HepG2 (cell line): Measurements from ENCODE around the gene ADAMTS8. TPM values are rescaled to one million over a fixed set of nuclear protein-coding genes. Genes with fewer than 3 reads are reported as not detected.

Experiments
- ATAC-seq: fragments of 200-7000 bp; cut with Tn5 transposase; 3 replicates; pipeline ENCODE4 v1.9.1; 2020; ENCODE audit warnings: mild to moderate bottlenecking, moderate library complexity
- BruUV-seq: library from RNA; stranded (reverse); fragments of 400-500 nt; replicated peaks from 2 replicates; lab custom pipeline; 2021; lab: Mats Ljungman, UMichigan
- CTCF ChIA-PET: fragments of 300-600 bp; formaldehyde crosslinking; extraction: SDS; loops from one replicate; lab custom pipeline; 2021; ENCODE audit warnings: low total read pairs, inconsistent platforms, low intra/inter-chr PET ratio; lab: Yijun Ruan, JAX
- POLR2A ChIA-PET: fragments of 350-600 bp; sonication (Branson Sonifier 250); formaldehyde crosslinking; loops from one replicate; lab custom pipeline; 2020; ENCODE audit warnings: antibody characterized with exemption, inconsistent platforms; lab: Yijun Ruan, JAX
- DNase-seq: peaks from one replicate; pipeline ENCODE4 v3.0.0-alpha.2; 2015; ENCODE audit warnings: low spot score
- FAIRE-seq: peaks from 3 replicates; lab custom pipeline; 2011; peaks lifted over from hg19 to GRCh38; lab: Jason Lieb, UNC
- H2AFZ ChIP-seq: one replicate; pipeline ENCODE4 v1.6.1; 2011; ENCODE audit warnings: low read length, inconsistent platforms
- H3K27ac ChIP-seq: fragments of 300-600 bp; 3 replicates; pipeline ENCODE4 v1.8.0; 2011; ENCODE audit warnings: mixed run types, mild to moderate bottlenecking, mixed read lengths, low read length, inconsistent platforms; ENCODE audit not compliant: insufficient read depth; ENCODE audit errors: extremely low read length
- H3K27me3 ChIP-seq, 2 experiments: fragments of 200-600 bp in 1 of 2; 2 replicates in 1 of 2; 3 replicates in 1 of 2; pipeline versions ENCODE4 v1.6.0 to v1.8.0; 2011; ENCODE audit warnings: low read length in 2 of 2, mild to moderate bottlenecking in 2 of 2, moderate library complexity in 2 of 2, inconsistent platforms in 1 of 2; ENCODE audit not compliant: insufficient read depth in 2 of 2, control insufficient read depth in 1 of 2
- H3K36me3 ChIP-seq, 2 experiments: fragments of 200-600 bp in 1 of 2; replicated peaks in 1 of 2; 2 replicates in 1 of 2; 3 replicates in 1 of 2; pipeline versions ENCODE4 v1.5.1 to v1.8.0; 2011; ENCODE audit warnings: low read length in 2 of 2, inconsistent platforms in 1 of 2; ENCODE audit not compliant: insufficient read depth in 2 of 2, control insufficient read depth in 1 of 2
- H3K4me1 ChIP-seq: 2 replicates; pipeline ENCODE4 v1.5.1; 2012; ENCODE audit warnings: low read length, inconsistent platforms; ENCODE audit not compliant: insufficient read depth
- H3K4me2 ChIP-seq: 2 replicates; pipeline ENCODE4 v1.6.0; 2011; ENCODE audit warnings: low read depth, low read length, inconsistent platforms
- H3K4me3 ChIP-seq, 3 experiments: fragments of 200-600 bp in 1 of 3; sonication (generic), shearing (Covaris generic) in 1 of 3; replicated peaks in 1 of 3; 2 replicates each; pipeline ENCODE4 v1.5.1; 2011 to 2016; ENCODE audit warnings: low read length in 3 of 3, inconsistent platforms in 2 of 3, low read depth in 2 of 3, mild to moderate bottlenecking in 2 of 3, control low read depth in 1 of 3, mixed read lengths in 1 of 3; ENCODE audit not compliant: insufficient read depth in 1 of 3
- H3K79me2 ChIP-seq: one replicate; pipeline ENCODE4 v1.6.1; 2011; ENCODE audit warnings: low read length, inconsistent platforms; ENCODE audit not compliant: insufficient read depth
- H3K9ac ChIP-seq: 2 replicates; pipeline ENCODE4 v1.6.0; 2011; ENCODE audit warnings: mild to moderate bottlenecking, low read depth, low read length, inconsistent platforms; ENCODE audit not compliant: insufficient read depth
- H3K9me3 ChIP-seq: 2 replicates; pipeline ENCODE4 v1.5.1; 2012; ENCODE audit warnings: mild to moderate bottlenecking, low read length
- H4K20me1 ChIP-seq: 2 replicates; pipeline ENCODE4 v1.6.0; 2011; ENCODE audit warnings: inconsistent platforms, mild to moderate bottlenecking, low read length, moderate library complexity; ENCODE audit not compliant: insufficient read depth
- CHD4 ChIP-seq: fragments of 200-600 bp; sonication (generic); IDR thresholded peaks from 2 replicates; pipeline ENCODE4 v1.7.0; 2017; ENCODE audit warnings: mild to moderate bottlenecking, low read length, borderline replicate concordance
- DPF2 ChIP-seq: sonication (generic); formaldehyde crosslinking; IDR thresholded peaks from 2 replicates; pipeline ENCODE4 v1.4.0; 2020; ENCODE audit warnings: mild to moderate bottlenecking, low read depth, missing genetic modification reagents, borderline replicate concordance
- HMG20B ChIP-seq: conservative IDR thresholded peaks from 2 replicates; pipeline ENCODE4 v1.6.1; 2016; ENCODE audit warnings: missing genetic modification reagents, missing compliant biosample characterization
- HNRNPH1 ChIP-seq: fragments of 200-400 bp; formaldehyde crosslinking; optimal IDR thresholded peaks from 2 replicates; pipeline ENCODE3; 2017; ENCODE audit warnings: mild to moderate bottlenecking, low read depth, low read length
- IRF1 ChIP-seq: sonication (generic); formaldehyde crosslinking; IDR thresholded peaks from 2 replicates; pipeline ENCODE4 v1.4.0; 2020; ENCODE audit warnings: low read depth, mild to moderate bottlenecking, missing genetic modification reagents
- LCORL ChIP-seq, 2 experiments: fragments of 450-650 bp in 1 of 2; sonication (generic) in 1 of 2; formaldehyde crosslinking in 1 of 2; IDR thresholded peaks; 2 replicates each; pipeline versions ENCODE4 v1.5.0 to v1.6.1; 2017 to 2020; ENCODE audit warnings: antibody characterized with exemption in 1 of 2, missing genetic modification reagents in 1 of 2
- LRRFIP1 ChIP-seq: sonication (generic); formaldehyde crosslinking; conservative IDR thresholded peaks from 2 replicates; pipeline ENCODE4 v1.4.0; 2020; ENCODE audit warnings: missing genetic modification reagents
- MTF1 ChIP-seq: sonication (generic); formaldehyde crosslinking; IDR thresholded peaks from 2 replicates; pipeline ENCODE4 v1.5.0; 2020; ENCODE audit warnings: missing genetic modification reagents
- RARA ChIP-seq: IDR thresholded peaks from 2 replicates; pipeline ENCODE4 v1.6.1; 2016; ENCODE audit warnings: missing genetic modification reagents, missing compliant biosample characterization
- RBFOX2 ChIP-seq: fragments of 200-400 bp; formaldehyde crosslinking; IDR thresholded peaks from 2 replicates; pipeline ENCODE4 v1.6.1; 2017; ENCODE audit warnings: low read depth, mild to moderate bottlenecking, low read length
- REPIN1 ChIP-seq: sonication (generic); formaldehyde crosslinking; IDR thresholded peaks from 2 replicates; pipeline ENCODE4 v1.8.0; 2022; ENCODE audit warnings: missing genetic modification reagents, low read depth, mild to moderate bottlenecking, borderline replicate concordance
- XRCC5 ChIP-seq: fragments of 200-400 bp; formaldehyde crosslinking; optimal IDR thresholded peaks from 2 replicates; pipeline ENCODE3; 2017; ENCODE audit warnings: mild to moderate bottlenecking, low read length
- ZBTB46 ChIP-seq: sonication (generic); formaldehyde crosslinking; IDR thresholded peaks from 2 replicates; pipeline ENCODE4 v1.4.0; 2020; ENCODE audit warnings: mild to moderate bottlenecking, missing genetic modification reagents, borderline replicate concordance
- ZMYM3 ChIP-seq: sonication (generic); formaldehyde crosslinking; IDR thresholded peaks from 2 replicates; pipeline ENCODE4 v1.5.1; 2020; ENCODE audit warnings: mild to moderate bottlenecking, missing genetic modification reagents
- ZNF3 ChIP-seq: IDR thresholded peaks from 2 replicates; pipeline ENCODE4 v1.7.0; 2017; ENCODE audit warnings: inconsistent platforms
- ZNF383 ChIP-seq: sonication (generic); formaldehyde crosslinking; IDR thresholded peaks from 2 replicates; pipeline ENCODE4 v1.4.0; 2020; ENCODE audit warnings: missing genetic modification reagents, mild to moderate bottlenecking, borderline replicate concordance
- ZNF546 ChIP-seq: sonication (generic); formaldehyde crosslinking; conservative IDR thresholded peaks from 2 replicates; pipeline ENCODE4 v1.8.1; 2023; ENCODE audit warnings: mild to moderate bottlenecking, missing genetic modification reagents
- ZNF891 ChIP-seq: sonication (generic); formaldehyde crosslinking; IDR thresholded peaks from 2 replicates; pipeline ENCODE4 v1.5.0; 2020; ENCODE audit warnings: mild to moderate bottlenecking, missing genetic modification reagents
- whole genome bisulfite sequencing: methylation state at CpG from one replicate; pipeline ENCODE4 v1.1.6; 2017; ENCODE audit warnings: low lambda C conversion rate; 5-methylcytosine and 5-hydroxymethylcytosine counted together
- in situ Hi-C: cut with HindIII; loops from 2 replicates; pipeline ENCODE4 v1.10.0; 2017; ENCODE audit warnings: low pct_unique_long_range_greater_than_20kb; ENCODE audit not compliant: extremely low pct_ligation_motif_present
- intact Hi-C: fragments of 100-400 bp; cut with micrococcal nuclease; formaldehyde crosslinking; loops from one replicate; pipeline ENCODE4 v1.10.0; 2022; ENCODE audit not compliant: unreplicated experiment
- polyA plus RNA-seq, 8 experiments: library from polyadenylated mRNA; depleted of rRNA in 3 of 8; stranded (reverse) in 7 of 8; unstranded in 1 of 8; fragments of >200 nt; fragmentation: Illumina TruSeq in 4 of 8; extraction: Trizol in 4 of 8; gene quantifications; 2 replicates each; pipeline versions ENCODE4 v1.2.1 to v1.2.3, GENCODE V29; 2011 to 2016; ENCODE audit warnings: low read depth in 4 of 8, missing spikeins in 1 of 8, mixed read lengths in 1 of 8; ENCODE audit not compliant: insufficient read depth in 1 of 8
- total RNA-seq, 5 experiments: library from RNA; depleted of rRNA; stranded (reverse); fragments of >200 nt; fragmentation: Illumina TruSeq; extraction: Trizol; gene quantifications; 2 replicates each; pipeline ENCODE4 v1.2.3, GENCODE V29; 2016; ENCODE audit warnings: low read depth in 1 of 5

Gene ADAMTS8
- total and polyA plus RNA-seq, 2 of the 13 experiments (the other 11 are each of a cell fraction or from before 2014, with no cell fraction given) = not detected

GRCh38 chr11:130437848-130438247, 9.4 kb upstream of the ADAMTS8 start:
- POLR2A ChIA-PET = no interaction called here
- CTCF ChIA-PET = no interaction called here
- no peaks in the 10 kb centered on the region for H3K36me3 ChIP-seq
- ATAC-seq (no peak), DNase-seq (no peak), FAIRE-seq (no peak)
- TF ChIP-seq HNRNPH1 = no peak
- no peak for TF ChIP-seq HMG20B (CRISPR knock-in tag)
- no peak for TF ChIP-seq XRCC5
- TF ChIP-seq ZNF3 = no peak
- no peak for TF ChIP-seq RARA
- no peak for TF ChIP-seq RBFOX2
- TF ChIP-seq ZMYM3 (CRISPR knock-in tag) = no peak
- TF ChIP-seq ZNF891 = no peak
- no peak for TF ChIP-seq DPF2
- no peak for TF ChIP-seq IRF1 (CRISPR knock-in tag)
- no peak for TF ChIP-seq LRRFIP1 (CRISPR knock-in tag)
- TF ChIP-seq ZNF383 (CRISPR knock-in tag) = no peak
- TF ChIP-seq CHD4 = no peak
- TF ChIP-seq ZBTB46 = no peak
- TF ChIP-seq ZNF546 (CRISPR knock-in tag) = no peak
- no peak for TF ChIP-seq REPIN1 (CRISPR knock-in tag)
- no peak for TF ChIP-seq LCORL (IDR thresholded peaks at IDR 0.05)
- TF ChIP-seq LCORL (CRISPR knock-in tag; IDR thresholded peaks at IDR 0.05) = no peak
- no peak for TF ChIP-seq MTF1 (CRISPR knock-in tag)
- H4K20me1 ChIP-seq = no peaks in the 10 kb centered on the region
- WGBS = 53% methylated on average over 7 of the region's 7 CpGs
- in situ Hi-C loops (loop anchor here (5.0 to 10.0 kb wide), 2 partner anchors 387 to 429 kb away; no protein-coding TSS in a partner anchor), intact Hi-C loops (no loop called here)
- H3K27me3 ChIP-seq = peaks cover 0 to 12% of the 10 kb centered on the region in 2 experiments; a peak in 1 of 5 replicates
- no peak overlapping the region for H3K9ac ChIP-seq
- no peaks in the 10 kb centered on the region for H3K9me3 ChIP-seq
- H3K4me2 ChIP-seq = no peak overlapping the region
- no peaks in the 10 kb centered on the region for H3K79me2 ChIP-seq
- H2AFZ ChIP-seq = no peak overlapping the region
- H3K27ac ChIP-seq = no peak overlapping the region
- H3K4me3 ChIP-seq = no peak overlapping the region
- BruUV-seq = no TSS peak
- no peaks in the 10 kb centered on the region for H3K4me1 ChIP-seq
